IPS-20b (cell line): Measurements from ENCODE around the gene ONECUT3.
"Not testable (repeated sequence)": the region's sequence is repeated elsewhere in the genome, so short reads cannot be mapped to it uniquely, and the experiment has no call there.

Experiments used
- H3K27ac ChIP-seq: one replicate; pipeline ENCODE4 v1.5.1; 2013; ENCODE audit warnings: low read length
- H3K27me3 ChIP-seq: 2 replicates; pipeline ENCODE4 v1.6.1; 2013; ENCODE audit warnings: mild to moderate bottlenecking, low read length, inconsistent platforms; ENCODE audit not compliant: insufficient read depth
- H3K36me3 ChIP-seq: 2 replicates; pipeline ENCODE4 v1.6.1; 2013; ENCODE audit warnings: low read depth, mild to moderate bottlenecking, inconsistent platforms, low read length, moderate library complexity; ENCODE audit not compliant: insufficient read depth
- H3K4me1 ChIP-seq: 2 replicates; pipeline ENCODE4 v1.6.1; 2013; ENCODE audit warnings: mild to moderate bottlenecking, control low read depth, inconsistent platforms, low read length, moderate library complexity; ENCODE audit not compliant: insufficient read depth
- H3K4me3 ChIP-seq: 2 replicates; pipeline ENCODE4 v1.5.1; 2013; ENCODE audit warnings: mild to moderate bottlenecking, low read length, inconsistent platforms
- H3K9ac ChIP-seq: 2 replicates; pipeline ENCODE4 v1.6.1; 2013; ENCODE audit warnings: low read depth, mild to moderate bottlenecking, inconsistent platforms, low read length, moderate library complexity
- H3K9me3 ChIP-seq: 2 replicates; pipeline ENCODE4 v1.6.1; 2013; ENCODE audit warnings: mild to moderate bottlenecking, low read depth, low read length, inconsistent platforms; ENCODE audit not compliant: insufficient read depth

The ONECUT3 gene

GRCh38 chr19:1791879-1792278 lies 38.6 kb downstream of the ONECUT3 start:
- Histone ChIP-seq H3K4me3 (no peak overlapping the region), H3K27me3 (peaks cover 22% of the 10 kb centered on the region), H3K4me1 (peaks cover 5% of the 10 kb centered on the region), H3K36me3 (no peaks in the 10 kb centered on the region), H3K9me3 (no peaks in the 10 kb centered on the region), H3K9ac (no peak overlapping the region), H3K27ac (no peak overlapping the region)

DNA sequence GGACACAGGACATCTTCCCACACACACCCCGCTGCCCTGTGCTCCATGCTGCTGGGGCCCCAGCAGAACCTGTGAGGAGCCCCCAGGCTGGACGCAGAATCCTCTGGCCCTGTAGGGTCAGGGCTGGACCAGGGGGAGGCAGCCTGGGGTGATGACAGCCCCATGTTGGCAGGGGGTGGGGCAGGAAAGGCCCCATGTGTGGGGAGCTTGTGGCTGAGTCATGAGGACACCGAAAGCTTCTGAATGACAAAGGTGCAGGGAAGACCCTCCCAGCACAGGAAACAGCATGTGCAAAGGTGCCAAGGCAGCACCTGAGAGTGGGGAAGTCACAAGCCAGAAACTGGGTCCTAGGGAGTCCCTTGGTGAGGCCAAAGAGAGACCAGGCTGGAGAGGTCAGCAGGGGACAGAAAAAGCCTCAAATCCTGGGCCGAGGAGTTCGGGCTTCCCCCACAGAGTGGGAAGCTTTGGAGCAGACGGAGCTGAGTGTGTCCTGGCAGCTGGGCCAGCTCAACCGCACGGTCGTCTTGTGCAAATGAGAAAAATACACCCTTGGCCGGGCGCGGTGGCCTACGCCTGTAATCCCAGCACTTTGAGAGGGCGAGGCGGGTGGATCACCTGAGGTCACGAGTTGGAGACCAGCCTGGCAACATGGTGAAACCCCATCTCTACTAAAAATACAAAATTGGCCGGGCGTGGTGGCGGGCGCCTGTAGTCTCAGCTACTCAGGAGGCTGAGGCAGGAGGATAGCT lies 41.3 kb downstream of the ONECUT3 start:
- peaks cover 3% of the 10 kb centered on the region for H3K27me3 ChIP-seq
- H3K9ac ChIP-seq: no peak overlapping the region
- H3K4me3 ChIP-seq: no peak overlapping the region
- H3K36me3 ChIP-seq: no peaks in the 10 kb centered on the region
- no peaks in the 10 kb centered on the region for H3K9me3 ChIP-seq
- no peak overlapping the region for H3K27ac ChIP-seq
- peaks cover 5% of the 10 kb centered on the region for H3K4me1 ChIP-seq

DNA sequence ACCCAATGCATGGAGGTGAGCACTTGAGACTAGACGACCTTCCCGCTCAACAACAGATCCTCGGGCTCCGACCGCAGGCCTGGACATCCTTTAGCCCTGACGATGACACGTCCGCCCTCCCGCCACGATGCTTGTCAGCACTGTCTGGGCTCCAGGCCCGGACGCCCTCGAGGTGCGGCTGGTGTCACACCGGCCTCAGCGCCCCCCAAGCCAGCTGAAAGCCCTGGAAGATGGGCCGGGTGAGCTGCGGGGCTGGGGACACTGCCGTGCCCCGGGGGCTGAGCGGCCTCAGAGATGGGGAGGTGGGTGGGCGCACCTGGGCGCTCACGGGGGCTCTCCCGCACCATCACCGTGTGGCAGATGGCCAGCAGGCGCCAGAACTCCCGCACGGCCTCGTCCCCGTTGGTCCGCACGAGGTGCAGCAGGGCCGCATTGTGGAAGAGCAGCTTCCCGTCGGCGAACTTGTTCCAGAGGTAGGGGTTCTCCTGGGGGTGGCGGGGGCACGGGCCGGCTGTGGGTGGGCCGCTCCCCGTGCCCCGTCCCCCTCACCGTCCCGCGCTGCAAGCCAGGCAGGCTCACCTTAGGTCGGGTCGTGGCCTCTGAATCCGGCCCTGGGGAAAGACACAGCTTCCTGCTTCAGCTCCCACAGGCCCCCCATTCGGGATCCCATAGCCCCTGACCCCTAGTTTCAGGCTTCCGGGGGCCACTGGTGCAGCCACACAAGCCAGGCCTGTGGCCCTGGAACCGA lies 43.3 kb downstream of the ONECUT3 start:
- peaks cover 5% of the 10 kb centered on the region for H3K4me1 ChIP-seq
- H3K4me3 ChIP-seq: no peak overlapping the region
- H3K27me3 ChIP-seq: no peaks in the 10 kb centered on the region; the same call in 1 of the 2 replicates
- no peak overlapping the region for H3K9ac ChIP-seq
- no peak overlapping the region for H3K27ac ChIP-seq
- no peaks in the 10 kb centered on the region for H3K9me3 ChIP-seq
- H3K36me3 ChIP-seq: no peaks in the 10 kb centered on the region

DNA sequence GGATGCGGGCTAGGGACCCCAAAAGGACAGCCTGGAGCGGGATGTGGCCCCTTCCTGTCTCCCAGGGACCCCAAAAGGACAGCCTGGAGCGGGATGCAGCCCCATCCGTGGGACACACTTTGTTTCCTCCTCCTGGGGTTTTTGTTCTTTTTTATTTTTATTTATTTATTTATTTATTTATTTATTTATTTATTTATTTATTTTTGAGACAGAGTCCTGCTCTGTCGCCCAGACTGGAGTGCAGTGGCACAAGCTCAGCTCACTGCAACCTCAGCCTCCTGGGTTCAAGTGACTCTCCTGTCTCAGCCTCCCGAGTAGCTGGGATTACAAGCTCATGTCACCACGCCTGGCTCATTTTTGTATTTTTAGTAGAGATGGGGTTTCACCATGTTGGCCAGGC lies 44.0 kb downstream of the ONECUT3 start:
- H3K9me3 ChIP-seq, H3K36me3 ChIP-seq, H3K27me3 ChIP-seq: not testable (repeated sequence)

DNA sequence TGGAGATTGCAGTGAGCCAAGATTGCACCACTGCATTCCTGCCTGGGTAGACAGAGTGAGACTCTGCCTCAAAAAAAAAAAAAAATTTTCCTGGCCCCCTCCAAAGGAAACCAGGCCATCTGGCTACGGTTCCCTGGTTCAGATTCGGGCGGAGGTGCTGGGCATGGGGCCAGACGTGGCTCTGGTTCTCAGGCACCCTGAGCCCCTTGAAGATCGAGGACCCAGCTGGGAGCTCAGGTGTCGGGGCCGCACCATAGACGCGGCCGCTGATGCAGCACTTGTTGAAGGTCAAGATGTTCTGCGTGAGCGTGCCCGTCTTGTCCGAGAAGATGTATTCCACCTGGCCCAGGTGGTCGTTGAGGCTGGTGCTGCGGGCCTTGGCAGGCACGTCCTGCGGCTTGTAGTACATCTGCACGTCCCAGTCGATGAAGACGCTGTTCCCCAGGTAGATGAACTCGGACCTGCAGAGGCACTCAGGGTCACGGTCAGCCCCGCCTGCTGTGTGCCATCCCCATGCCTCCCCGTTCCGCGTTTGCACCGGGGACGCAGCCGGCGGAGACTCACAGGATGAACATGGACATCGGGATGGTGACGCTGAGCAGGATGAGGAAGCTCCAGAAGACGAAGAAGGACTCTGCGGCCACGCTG lies 46.5 kb downstream of the ONECUT3 start:
- no peak overlapping the region for H3K27ac ChIP-seq
- no peaks in the 10 kb centered on the region for H3K36me3 ChIP-seq
- H3K9ac ChIP-seq: no peak overlapping the region
- H3K9me3 ChIP-seq: no peaks in the 10 kb centered on the region
- H3K4me3 ChIP-seq: no peak overlapping the region
- H3K27me3 ChIP-seq: no peaks in the 10 kb centered on the region; the same call in 1 of the 2 replicates
- no peaks in the 10 kb centered on the region for H3K4me1 ChIP-seq

More for the DNA sequence above, 44.0 kb downstream of the ONECUT3 start:
- not testable (repeated sequence) for H3K27ac ChIP-seq, H3K4me1 ChIP-seq, H3K4me3 ChIP-seq, H3K9ac ChIP-seq

DNA sequence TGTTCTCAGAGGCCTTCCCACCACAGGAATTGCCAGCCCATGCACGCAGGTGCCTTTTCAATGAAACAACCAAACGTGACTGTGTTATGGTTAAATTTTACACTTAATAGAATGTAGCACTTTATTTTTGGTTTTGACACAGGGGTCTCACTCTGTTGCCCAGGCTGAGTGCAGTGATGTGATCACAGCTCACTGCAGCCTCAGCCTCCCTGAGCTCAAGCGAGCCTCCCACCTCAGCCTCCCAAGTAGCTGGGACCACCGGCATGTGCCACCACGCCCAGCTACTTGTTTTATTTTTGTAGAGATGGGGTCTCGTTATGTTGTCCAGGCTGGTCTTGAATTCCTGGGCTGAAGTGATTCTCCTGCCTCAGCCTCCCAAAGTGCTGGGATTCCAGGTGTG lies 51.6 kb downstream of the ONECUT3 start:
- Histone ChIP-seq H3K9me3 (no peaks in the 10 kb centered on the region), H3K9ac (no peak overlapping the region), H3K4me1 (no peaks in the 10 kb centered on the region), H3K27me3 (no peaks in the 10 kb centered on the region), H3K36me3 (no peaks in the 10 kb centered on the region), H3K4me3 (no peak overlapping the region), H3K27ac (no peak overlapping the region)

GRCh38 chr19:1805401-1806183 lies 52.3 kb downstream of the ONECUT3 start:
- H3K9ac ChIP-seq: no peak overlapping the region
- H3K4me3 ChIP-seq: no peak overlapping the region
- no peaks in the 10 kb centered on the region for H3K36me3 ChIP-seq
- H3K9me3 ChIP-seq: no peaks in the 10 kb centered on the region
- no peak overlapping the region for H3K27ac ChIP-seq
- H3K27me3 ChIP-seq: no peaks in the 10 kb centered on the region
- H3K4me1 ChIP-seq: no peaks in the 10 kb centered on the region

GRCh38 chr19:1806184-1807029 lies 53.1 kb downstream of the ONECUT3 start:
- H3K27ac ChIP-seq: no peak overlapping the region
- H3K27me3 ChIP-seq: peaks cover 4% of the 10 kb centered on the region; the same call in 1 of the 2 replicates
- no peak overlapping the region for H3K9ac ChIP-seq
- H3K9me3 ChIP-seq: no peaks in the 10 kb centered on the region
- no peaks in the 10 kb centered on the region for H3K36me3 ChIP-seq
- H3K4me3 ChIP-seq: no peak overlapping the region
- H3K4me1 ChIP-seq: no peaks in the 10 kb centered on the region

GRCh38 chr19:1807030-1807694 lies 53.9 kb downstream of the ONECUT3 start:
- Histone ChIP-seq H3K4me1 (no peaks in the 10 kb centered on the region), H3K4me3 (no peak overlapping the region), H3K9ac (no peak overlapping the region), H3K27ac (no peak overlapping the region), H3K27me3 (peaks cover 9% of the 10 kb centered on the region; the same call in 1 of the 2 replicates), H3K9me3 (no peaks in the 10 kb centered on the region), H3K36me3 (no peaks in the 10 kb centered on the region)

- Histone ChIP-seq H3K4me1 (no peaks in the 10 kb centered on the region), H3K4me3 (no peak overlapping the region), H3K36me3 (no peaks in the 10 kb centered on the region), H3K27me3 (peaks cover 9% of the 10 kb centered on the region; the same call in 1 of the 2 replicates), H3K9me3 (no peaks in the 10 kb centered on the region), H3K27ac (no peak overlapping the region), H3K9ac (no peak overlapping the region)
Measured at GRCh38 chr19:1807695-1808394, 54.5 kb downstream of the ONECUT3 start.
